H1 (cell line): ENCODE results near the gene GNAI2. TPM values are rescaled to one million over a fixed set of nuclear protein-coding genes. Genes with fewer than 3 reads are reported as not detected.
A peak's percentile ranks its signal among the peaks of the same experiment; 100 is the strongest.

ENCODE experiments used
- CTCF ChIA-PET: fragments of 300-600 bp; sonication (Branson Sonifier 250); formaldehyde crosslinking; loops from one replicate; lab custom pipeline; 2021; ENCODE audit not compliant: partially characterized antibody; lab: Charles Lee
- POLR2A ChIA-PET: fragments of 300-600 bp; sonication (Branson Sonifier 250); formaldehyde crosslinking; loops from one replicate; lab custom pipeline; 2021; ENCODE audit warnings: inconsistent platforms; ENCODE audit not compliant: partially characterized antibody; lab: Charles Lee
- DNase-seq, 2 experiments: peaks; one replicate each; pipeline versions ENCODE4 v3.0.0 to v3.0.0-alpha.2; 2010 to 2022; ENCODE audit warnings: low spot score in 2 of 2, low read depth in 1 of 2, mixed read lengths in 1 of 2
- FAIRE-seq: peaks from 2 replicates; lab custom pipeline; 2011; peaks lifted over from hg19 to GRCh38; lab: Jason Lieb, UNC
- H2AFZ ChIP-seq: 2 replicates; pipeline ENCODE4 v1.8.1; 2012; ENCODE audit warnings: low read length, inconsistent platforms
- H2AK5ac ChIP-seq: 2 replicates; pipeline ENCODE4 v1.6.1; 2013; ENCODE audit warnings: low read depth, low read length
- H2BK120ac ChIP-seq: replicated peaks from 2 replicates; pipeline ENCODE3; 2013; ENCODE audit warnings: low read depth, low read length, inconsistent platforms
- H2BK12ac ChIP-seq: 2 replicates; pipeline ENCODE4 v1.6.1; 2013; ENCODE audit warnings: low read depth, low read length
- H2BK15ac ChIP-seq: 2 replicates; pipeline ENCODE4 v1.6.1; 2013; ENCODE audit warnings: low read length
- H2BK20ac ChIP-seq: 2 replicates; pipeline ENCODE4 v1.6.1; 2013; ENCODE audit warnings: low read length
- H2BK5ac ChIP-seq: 2 replicates; pipeline ENCODE4 v1.6.1; 2013; ENCODE audit warnings: low read depth, low read length
- H3K14ac ChIP-seq: 2 replicates; pipeline ENCODE4 v1.6.1; 2013; ENCODE audit warnings: inconsistent platforms; ENCODE audit not compliant: insufficient read length
- H3K18ac ChIP-seq: 2 replicates; pipeline ENCODE4 v1.6.1; 2013; ENCODE audit warnings: low read length; ENCODE audit errors: extremely low read depth
- H3K23ac ChIP-seq: 2 replicates; pipeline ENCODE4 v1.6.1; 2013; ENCODE audit warnings: inconsistent platforms; ENCODE audit not compliant: insufficient read length
- H3K23me2 ChIP-seq: 2 replicates; pipeline ENCODE4 v1.6.1; 2013; ENCODE audit warnings: low read depth, low read length
- H3K27ac ChIP-seq: 2 replicates; pipeline ENCODE4 v1.6.1; 2011; ENCODE audit warnings: low read depth, low read length, inconsistent platforms
- H3K27me3 ChIP-seq, 4 experiments: replicated peaks in 1 of 4; 1 replicate in 1 of 4; 2 replicates in 3 of 4; pipeline versions ENCODE4 v1.6.1 to v1.8.1; 2011 to 2013; ENCODE audit warnings: low read length in 3 of 4, mild to moderate bottlenecking in 3 of 4, inconsistent platforms in 2 of 4, mixed read lengths in 2 of 4, moderate library complexity in 1 of 4; ENCODE audit not compliant: control insufficient read depth in 3 of 4, insufficient read depth in 3 of 4; ENCODE audit errors: extremely low read depth in 1 of 4
- H3K36me3 ChIP-seq, 4 experiments: 2 replicates each; pipeline versions ENCODE4 v1.6.1 to v1.8.1; 2011 to 2013; ENCODE audit warnings: mild to moderate bottlenecking in 4 of 4, low read length in 3 of 4, moderate library complexity in 2 of 4, control low read depth in 1 of 4, inconsistent platforms in 1 of 4; ENCODE audit not compliant: insufficient read depth in 4 of 4, control insufficient read depth in 2 of 4
- H3K4ac ChIP-seq: replicated peaks from 2 replicates; pipeline ENCODE3; 2013; ENCODE audit warnings: low read length, low read depth, mixed read lengths, inconsistent platforms; ENCODE audit not compliant: insufficient read length
- H3K4me1 ChIP-seq, 4 experiments: replicated peaks in 1 of 4; 1 replicate in 1 of 4; 2 replicates in 3 of 4; pipeline versions ENCODE4 v1.6.1 to v1.8.1; 2011 to 2013; ENCODE audit warnings: low read length in 3 of 4, inconsistent platforms in 2 of 4, mixed read lengths in 1 of 4; ENCODE audit not compliant: insufficient read depth in 4 of 4, control insufficient read depth in 3 of 4
- H3K4me2 ChIP-seq, 2 experiments: 2 replicates each; pipeline versions ENCODE4 v1.6.1 to v1.8.1; 2011 to 2013; ENCODE audit warnings: low read depth in 2 of 2, low read length in 2 of 2, control low read depth in 1 of 2, inconsistent platforms in 1 of 2, mild to moderate bottlenecking in 1 of 2; ENCODE audit not compliant: insufficient read depth in 1 of 2
- H3K4me3 ChIP-seq, 4 experiments: fragments of 200-600, 300-600 bp in 1 of 4; sonication (generic), shearing (Covaris generic), sonication (Bioruptor Twin) in 1 of 4; 2 replicates each; pipeline versions ENCODE4 v1.5.1 to v1.8.1; 2011 to 2016; ENCODE audit warnings: low read length in 4 of 4, low read depth in 3 of 4, control low read depth in 2 of 4, inconsistent platforms in 2 of 4, mild to moderate bottlenecking in 2 of 4, mixed read lengths in 1 of 4, moderate library complexity in 1 of 4; ENCODE audit not compliant: insufficient read depth in 2 of 4; ENCODE audit errors: extremely low read depth in 1 of 4
- H3K56ac ChIP-seq: replicated peaks from 2 replicates; pipeline ENCODE3; 2013; ENCODE audit warnings: low read depth, mild to moderate bottlenecking, mixed read lengths, low read length, inconsistent platforms; ENCODE audit not compliant: insufficient read length
- H3K79me1 ChIP-seq: 2 replicates; pipeline ENCODE4 v1.6.1; 2013; ENCODE audit warnings: low read depth, low read length, control low read depth
- H3K79me2 ChIP-seq, 2 experiments: 2 replicates each; pipeline versions ENCODE4 v1.6.1 to v1.8.1; 2012 to 2013; ENCODE audit warnings: low read length in 2 of 2, mild to moderate bottlenecking in 2 of 2, inconsistent platforms in 1 of 2; ENCODE audit not compliant: insufficient read depth in 2 of 2, control insufficient read depth in 1 of 2
- H3K9ac ChIP-seq, 4 experiments: replicated peaks in 1 of 4; 1 replicate in 1 of 4; 2 replicates in 3 of 4; pipeline versions ENCODE4 v1.6.1 to v1.8.1; 2011 to 2013; ENCODE audit warnings: low read depth in 3 of 4, low read length in 3 of 4, control low read depth in 2 of 4, mild to moderate bottlenecking in 2 of 4, moderate library complexity in 2 of 4, inconsistent platforms in 1 of 4; ENCODE audit errors: extremely low read depth in 1 of 4
- H3K9me3 ChIP-seq, 2 experiments: 2 replicates each; pipeline versions ENCODE4 v1.6.1 to v1.8.1; 2012 to 2013; ENCODE audit warnings: mild to moderate bottlenecking in 2 of 2, moderate library complexity in 2 of 2, control low read depth in 1 of 2, inconsistent platforms in 1 of 2, low read depth in 1 of 2, low read length in 1 of 2, mixed read lengths in 1 of 2; ENCODE audit not compliant: insufficient read depth in 2 of 2
- H4K20me1 ChIP-seq, 2 experiments: replicated peaks in 1 of 2; 2 replicates each; pipeline versions ENCODE3 to v1.8.1; 2011 to 2013; ENCODE audit warnings: inconsistent platforms in 2 of 2, low read length in 2 of 2, mild to moderate bottlenecking in 1 of 2; ENCODE audit not compliant: insufficient read depth in 2 of 2, control insufficient read depth in 1 of 2
- H4K5ac ChIP-seq: 2 replicates; pipeline ENCODE4 v1.6.1; 2013; ENCODE audit warnings: low read length, low read depth, mixed read lengths, inconsistent platforms; ENCODE audit not compliant: insufficient read length
- H4K8ac ChIP-seq: 2 replicates; pipeline ENCODE4 v1.8.0; 2013; ENCODE audit warnings: mild to moderate bottlenecking, moderate library complexity, low read length, inconsistent platforms; ENCODE audit not compliant: insufficient read depth; ENCODE audit errors: extremely low read depth
- H4K91ac ChIP-seq: replicated peaks from 2 replicates; pipeline ENCODE3; 2013; ENCODE audit warnings: low read length, mixed read lengths, inconsistent platforms; ENCODE audit not compliant: insufficient read length
- BRCA1 ChIP-seq: IDR thresholded peaks from 2 replicates; pipeline ENCODE4 v1.6.1; 2012; ENCODE audit warnings: low read depth, low read length, improper control_type of control experiment
- EZH2 ChIP-seq: fragments of 200-600 bp; sonication (generic); IDR thresholded peaks from 2 replicates; pipeline ENCODE4 v1.7.1; 2012; ENCODE audit warnings: low read depth, mild to moderate bottlenecking, moderate library complexity, low read length, inconsistent platforms; ENCODE audit not compliant: severe bottlenecking
- RNF2 ChIP-seq: fragments of 200-900, 300-1000 bp; sonication (generic); IDR thresholded peaks from 2 replicates; pipeline ENCODE4 v1.7.1; 2016; ENCODE audit warnings: borderline replicate concordance, low read depth, mild to moderate bottlenecking, antibody characterized with exemption, low read length; ENCODE audit not compliant: poor library complexity, severe bottlenecking; ENCODE audit errors: missing control alignments
- SP2 ChIP-seq: IDR thresholded peaks from 2 replicates; pipeline ENCODE4 v1.6.1; 2012; ENCODE audit warnings: mild to moderate bottlenecking, low read length, inconsistent platforms
- TAF1 ChIP-seq: IDR thresholded peaks from 2 replicates; pipeline ENCODE4 v1.6.1; 2011; ENCODE audit warnings: mild to moderate bottlenecking, low read depth, low read length
- USF2 ChIP-seq: IDR thresholded peaks from 2 replicates; pipeline ENCODE4 v1.6.1; 2011; ENCODE audit warnings: low read length, improper control_type of control experiment
- WGBS, 2 experiments: shearing (Covaris generic) in 1 of 2; methylation state at CpG; one replicate each; pipeline versions ENCODE4 v1.1.6 to v1.1.7; 2013 to 2015; ENCODE audit warnings: low lambda C conversion rate in 2 of 2, mixed read lengths in 2 of 2, inconsistent platforms in 1 of 2, low coverage in 1 of 2, missing lambda C conversion rate in 1 of 2; ENCODE audit not compliant: insufficient replicate concordance in 2 of 2, insufficient coverage in 1 of 2, insufficient read length in 1 of 2; ENCODE audit errors: extremely low coverage in 1 of 2, missing lambda C conversion rate in 1 of 2; 5-methylcytosine and 5-hydroxymethylcytosine counted together
- polyA plus RNA-seq, 7 experiments: library from polyadenylated mRNA; depleted of rRNA in 3 of 7; stranded (reverse) in 5 of 7; unstranded in 2 of 7; fragments of >200 nt in 5 of 7; fragments of 200-250 nt in 2 of 7; gene quantifications; 1 replicate in 5 of 7; 2 replicates in 1 of 7; 4 replicates in 1 of 7; pipeline versions ENCODE4 v1.2.1 to v1.2.3, GENCODE V29; 2011 to 2013; ENCODE audit warnings: missing spikeins in 2 of 7, mixed read lengths in 2 of 7
- total RNA-seq: library from RNA; stranded (reverse); fragmentation: NEBNext Ultra II Directional; extraction: Animal tissue kit (Norgen Biotek cat#: 25700); gene quantifications from 2 replicates; pipeline ENCODE4 v1.2.1, GENCODE V29; 2021

Gene GNAI2
- total and polyA plus RNA-seq, 2 of the 8 experiments (the other 6 are each of a cell fraction or from before 2014, with no cell fraction given): 168 to 539 TPM

GRCh38 chr3:50226888-50227389 is 9.1 kb upstream of the GNAI2 start:
- Histone ChIP-seq H2BK20ac (peak overlapping the region; percentile 88), H3K23me2 (peaks cover 13% of the 10 kb centered on the region; the same call in 1 of the 2 replicates), H4K20me1 (no peaks in the 10 kb centered on the region), H2BK5ac (peak overlapping the region; percentile 66; the same call in 1 of the 2 replicates), H3K14ac (no peak overlapping the region), H3K9me3 (no peaks in the 10 kb centered on the region), H3K79me2 (no peaks in the 10 kb centered on the region), H3K4me3 (peak overlapping the region; percentile 28 to 70 (median 54)), H2AFZ (peak overlapping the region; percentile 19; the same call in 1 of the 2 replicates), H4K8ac (peak overlapping the region; percentile 64; the same call in 1 of the 2 replicates), H3K18ac (peak overlapping the region; percentile 94), H4K91ac (peak overlapping the region; percentile 94), H2AK5ac (no peak overlapping the region), H2BK12ac (peak overlapping the region; percentile 98; the same call in 1 of the 2 replicates), H3K4ac (peak overlapping the region; percentile 10), H3K4me2 (peak overlapping the region; percentile 76 to 99), H3K4me1 (peaks cover 0 to 20% (median 7%) of the 10 kb centered on the region in 4 experiments; a peak in 6 of 7 replicates), H4K5ac (peak overlapping the region; percentile 71), H3K23ac (no peak overlapping the region), H2BK15ac (peak overlapping the region; percentile 55), H3K9ac (peak overlapping the region in 1 of 4 experiments; percentile 20; a peak in 1 of 7 replicates), H3K27ac (no peak overlapping the region), H3K79me1 (no peaks in the 10 kb centered on the region), H2BK120ac (no peak overlapping the region), H3K56ac (peak overlapping the region; percentile 60), H3K36me3 (no peaks in the 10 kb centered on the region), H3K27me3 (peaks cover 0 to 3% (median 2%) of the 10 kb centered on the region in 4 experiments; a peak in 4 of 7 replicates)
- ChIA-PET POLR2A (interaction anchor here (0.7 to 6.5 kb wide), 15 partner anchors 10 to 100 kb away, joined by 3 to 41 read pairs (median 7); partner anchors contain the start of genes GNAI2 and GNAT1), CTCF (interaction anchor here (0.7 to 48.1 kb wide), 12 partner anchors 10 to 235 kb away, joined by 3 to 2149 read pairs (median 7); partner anchors contain the start of genes GNAI2, GNAT1, LSMEM2 and SEMA3B)
- no peak for FAIRE-seq
- WGBS, 2 experiments: 3% methylated on average over 38 of the region's 40 CpGs; no CpG with 5 or more reads in 1 of the 2 experiments
- TF ChIP-seq EZH2 (peak; percentile 34), SP2 (no peak), BRCA1 (no peak), RNF2 (peak; percentile 54), TAF1 (peak; percentile 49; the same call in 1 of the 2 replicates), USF2 (no peak)
- no peak for DNase-seq
